ENCODE data around the gene FAAP100.

DNA sequence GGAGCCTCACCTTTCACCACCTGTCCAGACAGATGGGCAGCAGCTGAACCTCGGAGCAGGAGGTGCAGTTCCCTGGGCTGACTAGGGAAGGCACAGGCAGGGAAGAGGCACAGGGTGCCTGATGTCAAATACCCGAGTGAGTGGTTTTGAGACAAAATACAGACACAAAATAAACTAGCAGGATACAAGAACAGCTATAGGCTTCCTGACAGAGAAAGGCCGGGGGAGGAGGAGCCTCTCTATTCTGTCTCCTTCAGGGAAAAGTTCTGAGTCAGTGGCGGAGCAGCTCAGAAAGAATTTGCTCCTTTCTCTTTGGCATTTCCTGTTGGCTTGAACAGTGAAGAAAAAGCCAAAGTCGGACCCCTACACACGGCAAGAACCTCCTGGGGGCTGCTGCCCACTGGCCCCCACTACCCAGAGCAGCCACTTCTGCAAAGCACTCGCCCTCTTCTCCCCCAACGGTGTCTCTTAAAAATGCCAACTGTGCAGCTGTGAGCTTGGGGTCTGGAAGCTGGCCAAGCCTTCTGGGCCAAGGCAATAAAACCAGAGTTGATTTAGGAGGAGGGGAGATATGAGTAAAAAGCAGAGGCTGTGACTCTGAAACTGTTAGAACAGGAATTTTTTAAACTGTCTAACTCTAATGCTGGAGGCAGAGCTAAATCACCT, 14.4 kb upstream of the FAAP100 start:
- TF ChIP-seq, protein P1, sequence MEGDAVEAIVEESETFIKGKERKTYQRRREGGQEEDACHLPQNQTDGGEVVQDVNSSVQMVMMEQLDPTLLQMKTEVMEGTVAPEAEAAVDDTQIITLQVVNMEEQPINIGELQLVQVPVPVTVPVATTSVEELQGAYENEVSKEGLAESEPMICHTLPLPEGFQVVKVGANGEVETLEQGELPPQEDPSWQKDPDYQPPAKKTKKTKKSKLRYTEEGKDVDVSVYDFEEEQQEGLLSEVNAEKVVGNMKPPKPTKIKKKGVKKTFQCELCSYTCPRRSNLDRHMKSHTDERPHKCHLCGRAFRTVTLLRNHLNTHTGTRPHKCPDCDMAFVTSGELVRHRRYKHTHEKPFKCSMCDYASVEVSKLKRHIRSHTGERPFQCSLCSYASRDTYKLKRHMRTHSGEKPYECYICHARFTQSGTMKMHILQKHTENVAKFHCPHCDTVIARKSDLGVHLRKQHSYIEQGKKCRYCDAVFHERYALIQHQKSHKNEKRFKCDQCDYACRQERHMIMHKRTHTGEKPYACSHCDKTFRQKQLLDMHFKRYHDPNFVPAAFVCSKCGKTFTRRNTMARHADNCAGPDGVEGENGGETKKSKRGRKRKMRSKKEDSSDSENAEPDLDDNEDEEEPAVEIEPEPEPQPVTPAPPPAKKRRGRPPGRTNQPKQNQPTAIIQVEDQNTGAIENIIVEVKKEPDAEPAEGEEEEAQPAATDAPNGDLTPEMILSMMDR (IDR thresholded peaks at IDR 0.05; ENCODE audit: poor library complexity), result no peak
- no peak for TF ChIP-seq EZH2 (IDR thresholded peaks at IDR 0.05; ENCODE audit: borderline replicate concordance)

Data from hepatocyte (in vitro differentiated cells).